ENCODE data around the gene SYNRG.

The SYNRG gene

GRCh38 chr17:37610041-37610420 lies 813 bp upstream of the SYNRG start:
- peak; percentile 40; the same call in 1 of the 2 replicates for TF ChIP-seq GATA2 (IDR thresholded peaks at IDR 0.05; ENCODE audit: low read depth, low read length)

- TF ChIP-seq GATA3 (IDR thresholded peaks at IDR 0.05; ENCODE audit: low read depth, low read length): no peak
- TF ChIP-seq GATA2 (IDR thresholded peaks at IDR 0.05; ENCODE audit: low read depth, low read length): no peak
Observed at GRCh38 chr17:37608351-37609169, 658 bp downstream of the SYNRG start.

- no peak for TF ChIP-seq GATA3 (IDR thresholded peaks at IDR 0.05; ENCODE audit: low read depth, low read length)
- TF ChIP-seq GATA2 (IDR thresholded peaks at IDR 0.05; ENCODE audit: low read depth, low read length): no peak
Observed at GRCh38 chr17:37607637-37608331, 1.4 kb downstream of the SYNRG start.

- TF ChIP-seq GATA2 (IDR thresholded peaks at IDR 0.05; ENCODE audit: low read depth, low read length) (no peak), GATA3 (IDR thresholded peaks at IDR 0.05; ENCODE audit: low read depth, low read length) (no peak)
Observed at GRCh38 chr17:37605813-37606505, 3.3 kb downstream of the SYNRG start.

GRCh38 chr17:37605081-37605480 lies 4.1 kb downstream of the SYNRG start:
- no peak for TF ChIP-seq GATA3 (IDR thresholded peaks at IDR 0.05; ENCODE audit: low read depth, low read length)
- no peak for TF ChIP-seq GATA2 (IDR thresholded peaks at IDR 0.05; ENCODE audit: low read depth, low read length)

GRCh38 chr17:37604556-37604955 lies 4.7 kb downstream of the SYNRG start:
- TF ChIP-seq GATA3 (IDR thresholded peaks at IDR 0.05; ENCODE audit: low read depth, low read length): no peak

- TF ChIP-seq GATA2 (IDR thresholded peaks at IDR 0.05; ENCODE audit: low read depth, low read length) (no peak), GATA3 (IDR thresholded peaks at IDR 0.05; ENCODE audit: low read depth, low read length) (no peak)
Observed at GRCh38 chr17:37598145-37598544, 11.1 kb downstream of the SYNRG start.

- TF ChIP-seq GATA2 (IDR thresholded peaks at IDR 0.05; ENCODE audit: low read depth, low read length) (no peak), GATA3 (IDR thresholded peaks at IDR 0.05; ENCODE audit: low read depth, low read length) (no peak)
Observed at GRCh38 chr17:37592291-37592690, 16.9 kb downstream of the SYNRG start.

GRCh38 chr17:37585066-37585465 lies 24.2 kb downstream of the SYNRG start:
- TF ChIP-seq GATA3 (IDR thresholded peaks at IDR 0.05; ENCODE audit: low read depth, low read length) (no peak), GATA2 (IDR thresholded peaks at IDR 0.05; ENCODE audit: low read depth, low read length) (no peak)

- TF ChIP-seq GATA2 (IDR thresholded peaks at IDR 0.05; ENCODE audit: low read depth, low read length): no peak
- TF ChIP-seq GATA3 (IDR thresholded peaks at IDR 0.05; ENCODE audit: low read depth, low read length): no peak
Observed at GRCh38 chr17:37576281-37576680, 32.9 kb downstream of the SYNRG start.

GRCh38 chr17:37574427-37574826 lies 34.8 kb downstream of the SYNRG start:
- TF ChIP-seq GATA3 (IDR thresholded peaks at IDR 0.05; ENCODE audit: low read depth, low read length) (no peak), GATA2 (IDR thresholded peaks at IDR 0.05; ENCODE audit: low read depth, low read length) (no peak)

- TF ChIP-seq GATA2 (IDR thresholded peaks at IDR 0.05; ENCODE audit: low read depth, low read length) (no peak), GATA3 (IDR thresholded peaks at IDR 0.05; ENCODE audit: low read depth, low read length) (no peak)
Observed at GRCh38 chr17:37571674-37572073, 37.5 kb downstream of the SYNRG start.

GRCh38 chr17:37570527-37571093 lies 38.6 kb downstream of the SYNRG start:
- TF ChIP-seq GATA2 (IDR thresholded peaks at IDR 0.05; ENCODE audit: low read depth, low read length) (no peak), GATA3 (IDR thresholded peaks at IDR 0.05; ENCODE audit: low read depth, low read length) (no peak)

- TF ChIP-seq GATA2 (IDR thresholded peaks at IDR 0.05; ENCODE audit: low read depth, low read length): no peak
- TF ChIP-seq GATA3 (IDR thresholded peaks at IDR 0.05; ENCODE audit: low read depth, low read length): no peak
Observed at GRCh38 chr17:37568350-37569053, 40.7 kb downstream of the SYNRG start.

Data from SH-SY5Y (cell line).